HG03439 (cell line): ENCODE results near the gene CRYAB.
A peak's percentile ranks its signal among the peaks of the same experiment; 100 is the strongest.

Experiments
- ATAC-seq: cut with Tn5 transposase; IDR thresholded peaks from one replicate; pipeline ENCODE4 v1.9.1; 2021; ENCODE audit warnings: mild to moderate bottlenecking, moderate library complexity; ENCODE audit not compliant: unreplicated experiment

Gene CRYAB, protein sequence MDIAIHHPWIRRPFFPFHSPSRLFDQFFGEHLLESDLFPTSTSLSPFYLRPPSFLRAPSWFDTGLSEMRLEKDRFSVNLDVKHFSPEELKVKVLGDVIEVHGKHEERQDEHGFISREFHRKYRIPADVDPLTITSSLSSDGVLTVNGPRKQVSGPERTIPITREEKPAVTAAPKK

DNA sequence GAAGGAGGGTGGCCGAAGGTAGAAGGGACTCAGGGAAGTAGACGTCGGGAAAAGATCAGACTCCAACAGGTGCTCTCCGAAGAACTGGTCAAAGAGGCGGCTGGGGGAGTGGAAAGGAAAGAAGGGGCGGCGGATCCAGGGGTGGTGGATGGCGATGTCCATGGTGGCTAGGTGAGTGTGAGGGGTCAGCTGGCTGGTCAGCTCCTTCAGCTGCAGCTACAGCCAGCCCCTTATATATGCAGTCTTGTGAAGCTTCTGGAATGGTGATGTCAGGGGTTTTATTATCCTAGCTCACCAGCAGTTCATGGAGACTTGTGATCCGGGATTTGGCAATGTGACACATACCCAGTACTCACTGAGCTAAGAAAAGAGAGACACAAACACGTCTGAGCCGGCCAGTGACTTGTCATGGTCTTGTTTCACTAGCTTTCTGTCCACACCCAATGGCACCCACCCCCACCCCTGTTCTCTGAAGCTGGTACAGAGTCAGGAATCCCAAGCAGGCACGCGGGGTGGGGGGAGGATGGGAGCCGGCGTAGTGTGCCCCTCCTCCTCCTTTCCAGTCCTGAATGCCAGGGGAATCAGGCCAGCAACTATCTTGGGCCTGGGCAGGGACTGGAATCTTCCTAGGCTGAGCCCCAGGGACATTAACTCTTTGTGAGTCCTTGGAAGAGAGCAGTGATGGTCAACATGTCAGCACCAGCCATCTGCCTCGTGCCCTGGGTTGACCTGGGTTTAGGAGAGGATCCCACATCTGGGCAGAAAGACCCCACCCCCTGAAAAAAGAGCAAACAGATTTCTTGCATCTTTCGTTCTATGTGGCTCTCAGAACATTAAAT, at the start of gene CRYAB:
Gene CRYAB (minus strand): TSS at position 208 of the 839 bp plus-strand sequence. CDS start 46 bp downstream, at position 162.
- no peak for ATAC-seq

DNA sequence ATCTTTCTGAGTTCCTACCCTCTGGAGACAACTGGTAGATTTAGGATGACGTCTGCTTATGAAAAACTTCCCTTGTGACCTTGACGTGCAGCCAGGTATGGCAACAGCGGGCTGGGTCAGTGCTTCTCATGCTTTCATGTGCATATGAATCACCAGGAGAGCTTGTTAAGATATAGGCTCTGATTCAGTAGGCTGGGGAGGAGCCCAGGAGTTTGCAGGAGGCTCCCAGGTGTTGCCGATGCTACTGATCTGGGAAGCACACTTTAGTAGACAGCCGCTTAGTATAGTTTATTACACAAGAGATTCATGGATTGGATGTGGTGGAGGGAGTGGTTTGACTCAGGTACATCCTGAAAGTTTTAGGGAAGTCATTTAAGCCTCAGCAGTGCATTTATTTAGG, 49.3 kb upstream of the CRYAB start:
- no peak for ATAC-seq

DNA sequence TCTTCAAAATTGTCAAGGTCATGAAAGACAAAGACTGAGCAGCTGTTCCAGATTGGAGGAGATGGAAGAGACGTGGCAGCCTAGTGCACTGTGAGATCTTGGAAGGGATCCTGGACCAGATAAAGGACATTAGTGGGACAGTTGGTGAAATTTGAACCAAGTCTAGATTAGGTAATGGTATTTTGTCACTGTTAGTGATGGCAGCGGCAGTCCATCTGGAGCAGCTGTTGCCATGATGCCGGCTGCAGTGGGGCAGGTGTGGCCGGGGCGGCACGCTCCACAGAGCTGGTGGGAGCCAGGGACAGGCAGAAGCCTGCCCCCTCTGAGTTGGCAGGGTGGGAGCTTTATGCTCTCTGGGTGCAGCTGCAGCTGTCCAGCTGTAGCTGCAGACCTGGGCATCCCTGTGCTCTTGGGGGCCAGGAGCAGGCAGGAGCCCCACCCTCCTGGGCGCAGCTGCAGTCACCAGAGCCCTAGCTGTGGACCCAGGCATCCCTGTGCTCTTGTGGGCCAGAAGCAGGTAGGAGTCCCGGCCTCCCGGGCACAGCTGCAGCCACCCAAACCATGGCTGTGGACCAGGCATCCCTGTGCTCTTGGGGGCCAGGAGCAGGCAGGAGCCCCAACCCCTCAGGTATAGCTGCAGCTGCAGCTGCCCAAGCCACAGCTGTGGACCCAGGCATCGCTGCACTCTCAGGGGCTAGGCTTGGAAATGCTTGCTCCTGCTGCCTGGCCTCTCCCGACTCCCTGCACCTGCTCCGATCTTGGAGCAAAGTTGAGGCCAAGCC, 46.3 kb upstream of the CRYAB start:
- no peak for ATAC-seq

DNA sequence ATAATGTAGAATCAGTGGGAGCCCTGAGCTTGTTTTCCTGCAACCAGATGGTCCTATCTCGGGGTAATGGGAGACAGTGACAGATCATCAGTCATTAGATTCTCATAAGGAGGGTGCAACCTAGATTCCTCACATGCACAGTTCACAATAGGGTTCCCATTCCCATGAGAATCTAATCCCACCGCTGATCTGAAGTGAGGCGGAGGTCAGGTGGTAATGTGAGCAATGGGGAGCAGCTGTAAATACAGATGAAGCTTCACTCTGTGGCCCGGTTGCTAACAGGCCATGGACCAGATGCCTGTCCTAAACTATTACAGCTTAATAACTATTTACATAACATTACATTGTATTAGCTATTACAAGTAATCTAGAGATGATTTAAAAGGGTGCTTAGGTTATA, 42.6 kb upstream of the CRYAB start:
- no peak for ATAC-seq

DNA sequence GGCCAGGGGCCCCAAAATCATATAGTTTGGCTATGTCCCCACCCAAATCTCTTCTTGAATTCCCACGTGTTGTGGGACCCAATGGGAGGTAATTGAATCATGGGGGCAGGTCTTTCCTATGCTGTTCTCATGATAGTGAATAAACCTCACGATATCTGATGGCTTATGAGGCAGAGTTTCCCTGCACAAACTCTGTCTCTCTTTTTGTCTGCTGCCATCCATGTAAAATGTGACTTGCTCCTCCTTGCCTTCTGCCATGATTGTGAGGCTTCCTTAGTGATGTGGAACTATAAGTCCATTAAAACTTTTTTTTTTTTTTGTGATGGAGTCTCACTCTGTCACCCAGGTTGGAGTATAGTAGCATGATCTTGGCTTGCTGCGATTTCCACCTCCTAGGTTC, 40.0 kb upstream of the CRYAB start:
- ATAC-seq = no peak

DNA sequence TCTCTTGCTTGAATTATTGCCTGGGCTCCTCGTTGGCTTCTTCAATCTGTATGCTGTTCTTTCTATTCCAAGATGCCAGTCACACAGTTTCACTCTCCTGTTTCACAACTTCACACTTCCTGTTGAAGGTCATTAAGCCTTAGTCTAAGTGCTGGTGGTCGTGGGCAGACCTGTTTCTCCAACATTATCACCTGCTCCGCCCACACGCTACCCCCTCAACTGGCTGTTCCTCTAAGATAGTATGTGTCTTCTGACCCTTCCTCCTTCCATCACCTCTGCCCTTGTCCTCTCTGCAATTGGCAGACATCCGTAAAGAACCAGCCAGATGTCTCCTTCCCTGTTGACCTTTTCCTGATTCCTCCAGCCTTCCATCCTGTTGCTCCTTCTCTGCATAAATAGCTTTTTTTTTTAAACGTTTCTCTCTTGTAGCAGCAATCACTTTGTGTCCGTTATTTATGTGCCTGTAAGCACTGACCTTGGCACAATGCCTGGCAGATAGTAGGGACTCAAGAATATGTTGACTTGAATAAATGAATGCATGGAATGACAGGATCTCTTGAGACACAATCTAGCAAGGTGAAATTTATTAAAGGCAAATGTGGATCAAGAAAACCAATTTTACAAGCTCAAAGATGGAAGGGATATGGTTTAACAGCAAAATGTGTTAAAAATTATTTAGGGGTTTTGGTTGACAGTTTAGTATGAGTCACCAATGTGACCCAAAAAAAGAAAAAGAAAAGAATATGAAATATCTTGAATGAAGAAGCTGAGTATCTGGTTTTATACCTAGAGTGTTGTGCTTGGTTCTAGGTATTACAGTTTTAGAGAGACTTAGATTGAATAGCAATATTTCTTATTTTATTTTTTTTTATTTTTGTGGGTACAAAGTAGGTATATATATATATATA, 38.2 kb upstream of the CRYAB start:
- ATAC-seq = no peak

DNA sequence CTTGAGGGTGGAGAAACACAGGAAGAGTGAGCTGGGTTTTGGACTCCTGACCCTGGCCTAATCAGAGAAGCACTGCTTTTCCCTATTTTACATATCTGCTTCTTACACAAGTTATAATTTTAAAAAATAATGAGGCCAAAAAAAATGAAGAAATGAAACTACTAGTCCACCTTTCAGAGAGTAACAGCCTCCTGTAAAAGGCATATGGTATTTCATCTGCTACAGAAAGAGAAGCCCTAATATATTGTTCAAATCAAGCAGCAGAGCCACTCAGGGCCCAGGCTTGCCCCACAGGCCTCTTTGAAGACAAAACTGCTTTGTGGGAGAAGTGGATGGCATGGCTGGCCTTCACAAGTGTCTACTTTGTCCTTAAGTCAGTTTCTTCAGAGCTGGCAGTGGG, 35.6 kb upstream of the CRYAB start:
- no peak for ATAC-seq

DNA sequence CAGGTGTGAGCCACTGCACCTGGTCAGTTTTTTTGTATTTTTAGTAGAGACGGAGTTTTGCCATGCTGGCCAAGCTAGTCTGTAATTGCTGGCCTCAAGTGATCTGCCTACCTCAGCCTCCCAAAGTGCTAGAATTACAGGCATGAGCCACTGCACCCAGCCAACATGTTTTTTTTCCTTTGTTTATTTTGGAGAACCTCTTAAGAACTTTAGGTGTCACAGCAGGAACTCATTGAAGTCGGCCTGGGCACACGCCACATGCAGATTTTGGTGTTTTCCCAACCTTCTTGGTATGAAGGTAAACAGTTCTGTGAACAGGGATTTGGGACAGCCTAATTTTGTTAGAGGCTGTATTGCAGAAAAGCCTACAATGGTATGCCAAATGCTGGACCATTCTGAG, 34.9 kb upstream of the CRYAB start:
- ATAC-seq = no peak

DNA sequence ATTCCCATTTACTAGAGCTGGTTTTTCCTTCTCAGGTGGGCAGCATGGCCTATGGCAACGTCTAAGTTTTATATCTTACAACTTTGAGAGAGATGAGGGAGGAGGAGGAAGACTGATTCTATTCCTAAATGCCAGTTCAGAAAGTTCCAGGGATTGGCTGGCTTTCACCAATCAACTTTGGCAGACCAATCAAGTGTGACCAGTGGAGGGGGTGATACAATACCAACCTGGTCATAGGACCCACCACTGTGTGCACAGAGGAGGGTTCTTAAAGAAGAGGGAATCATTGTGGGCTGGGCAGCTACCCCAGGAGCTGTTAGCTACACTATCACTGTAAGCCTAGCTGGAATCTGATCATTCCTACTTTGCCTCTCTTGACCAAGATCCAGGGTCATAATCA, 33.6 kb upstream of the CRYAB start:
- no peak for ATAC-seq

DNA sequence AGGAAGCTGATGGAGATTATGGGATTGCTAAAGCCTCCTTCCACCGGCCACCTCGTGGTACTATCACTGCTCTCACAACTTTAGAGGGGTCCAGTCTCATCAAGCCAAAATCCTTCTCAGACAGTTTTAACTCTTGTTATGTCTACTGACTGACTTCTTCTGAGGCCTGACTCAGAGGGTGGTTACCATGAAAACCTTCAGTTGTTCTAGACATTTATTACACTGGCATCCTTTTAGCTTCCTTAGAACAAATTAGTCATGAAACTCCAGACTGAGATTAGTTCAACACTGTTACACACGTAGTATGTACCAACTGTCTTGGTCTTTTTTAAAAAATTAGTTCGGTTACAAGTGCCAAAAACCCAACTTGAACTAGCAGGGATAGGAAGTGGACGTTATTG, 33.1 kb upstream of the CRYAB start:
- no peak for ATAC-seq

DNA sequence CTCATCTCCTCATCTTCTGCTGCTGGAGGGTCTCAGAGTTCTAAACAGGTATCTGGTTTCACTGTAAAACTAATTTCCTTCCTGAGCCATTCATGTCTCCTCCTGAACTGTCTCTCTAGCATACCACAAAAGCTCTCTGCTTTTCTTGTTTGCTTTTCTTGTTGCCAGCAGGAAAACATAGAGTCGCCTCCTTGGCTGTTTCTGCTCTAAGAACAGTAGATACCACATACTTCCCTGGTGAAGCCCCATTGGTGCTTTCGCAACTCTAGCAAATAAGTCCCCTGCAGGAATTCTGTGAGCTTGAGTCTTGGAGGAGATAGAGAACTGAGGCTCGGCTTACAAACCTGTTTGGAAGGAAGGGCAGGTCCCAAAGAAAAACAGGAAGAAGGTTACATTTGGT, 32.6 kb upstream of the CRYAB start:
- ATAC-seq = no peak

DNA sequence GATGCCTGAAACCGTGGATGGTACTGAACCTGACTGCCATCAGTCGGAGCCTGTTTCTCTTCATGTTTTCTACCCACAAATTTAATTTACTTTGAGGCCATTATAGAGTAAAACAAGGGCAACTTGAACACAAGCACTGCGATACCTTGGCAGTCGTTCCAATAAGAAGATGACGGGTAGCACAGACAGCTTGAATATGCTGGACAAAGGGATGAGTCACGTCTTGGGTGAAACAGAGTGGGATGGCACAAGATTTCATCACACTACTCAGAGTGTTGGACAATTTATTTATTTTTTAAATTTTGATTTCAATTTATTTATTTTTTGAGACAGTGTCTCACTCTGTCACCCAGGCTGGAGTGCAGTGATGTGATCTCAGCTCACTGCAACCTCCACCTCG, 31.3 kb upstream of the CRYAB start:
- no peak for ATAC-seq

DNA sequence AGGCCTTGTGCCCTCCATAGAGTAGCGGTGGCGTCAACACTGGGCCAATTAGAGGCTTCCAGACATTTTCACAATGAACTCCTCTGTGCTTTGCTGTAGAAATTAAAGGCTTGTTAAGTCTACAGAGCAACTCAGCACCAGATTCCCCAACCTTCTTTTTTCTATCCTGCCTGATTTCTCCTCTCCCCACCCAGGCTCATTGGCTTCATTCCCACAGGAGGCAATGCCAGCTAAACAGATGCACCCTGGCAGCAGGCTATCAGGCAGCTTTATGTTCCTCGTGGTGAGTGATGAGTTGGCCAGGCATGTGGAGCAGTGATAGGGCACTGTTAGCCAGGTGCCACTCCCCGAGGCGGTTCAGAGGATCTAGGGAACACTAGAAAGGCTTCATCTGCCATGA, 30.4 kb upstream of the CRYAB start:
- ATAC-seq = no peak

DNA sequence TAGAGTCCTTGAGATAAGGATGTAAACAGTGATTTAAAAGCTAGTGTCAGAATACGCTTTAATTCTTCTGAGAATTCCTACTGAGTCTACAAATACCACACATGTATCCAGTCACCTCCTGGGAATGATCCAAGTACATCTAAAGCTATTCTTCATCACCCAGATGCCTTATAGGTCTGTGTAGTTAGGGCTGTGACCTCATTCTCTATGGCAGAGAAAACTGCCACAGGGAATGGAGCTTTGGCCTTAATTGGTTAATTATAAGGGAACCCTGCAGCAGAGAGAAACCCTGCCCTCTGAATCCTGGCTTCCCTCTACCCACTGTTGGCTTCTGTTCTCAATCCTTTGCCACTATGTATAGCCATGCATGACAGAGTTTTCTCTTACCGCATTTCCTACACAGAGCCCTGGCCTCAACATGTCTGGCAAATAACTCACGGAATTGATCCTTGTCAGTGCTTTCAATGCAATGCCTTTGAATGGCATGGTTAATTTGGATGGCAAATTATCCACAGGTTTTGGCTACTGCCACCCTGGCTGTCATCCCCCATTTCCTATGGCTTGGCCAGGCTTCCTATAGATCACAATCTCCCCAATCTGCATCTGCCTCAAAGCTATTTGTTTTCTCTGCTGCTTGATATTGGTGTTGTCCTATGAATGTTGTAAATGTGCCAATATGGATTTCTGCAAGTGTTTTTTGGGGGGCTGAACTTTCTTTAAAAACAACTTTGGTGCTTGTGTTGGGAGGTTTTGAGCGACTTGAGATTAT, 28.4 kb upstream of the CRYAB start:
- no peak for ATAC-seq

DNA sequence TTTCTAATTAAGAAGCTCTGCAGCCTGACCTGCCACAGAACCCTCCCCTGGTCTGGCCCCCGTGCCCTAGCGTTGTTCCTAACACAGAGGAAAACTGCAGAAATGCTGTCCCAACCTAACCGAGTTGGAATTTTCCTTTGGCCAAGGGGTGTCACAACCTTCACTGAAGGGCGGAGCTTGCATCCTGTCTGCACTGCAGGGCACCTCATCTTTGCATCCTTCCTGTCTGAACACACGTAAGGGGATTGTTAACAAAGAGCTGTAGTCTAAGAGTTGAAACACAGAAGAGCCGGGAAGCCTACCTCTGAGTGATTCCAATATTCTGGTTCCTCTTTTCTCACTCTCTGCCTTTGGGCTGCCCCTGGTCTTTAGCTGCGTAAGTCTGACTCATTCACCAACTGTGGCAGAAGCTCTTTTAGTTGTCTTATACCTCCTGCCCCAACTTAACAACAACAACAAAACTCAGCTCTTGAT, 27.2 kb upstream of the CRYAB start:
- peak; percentile 83 for ATAC-seq

DNA sequence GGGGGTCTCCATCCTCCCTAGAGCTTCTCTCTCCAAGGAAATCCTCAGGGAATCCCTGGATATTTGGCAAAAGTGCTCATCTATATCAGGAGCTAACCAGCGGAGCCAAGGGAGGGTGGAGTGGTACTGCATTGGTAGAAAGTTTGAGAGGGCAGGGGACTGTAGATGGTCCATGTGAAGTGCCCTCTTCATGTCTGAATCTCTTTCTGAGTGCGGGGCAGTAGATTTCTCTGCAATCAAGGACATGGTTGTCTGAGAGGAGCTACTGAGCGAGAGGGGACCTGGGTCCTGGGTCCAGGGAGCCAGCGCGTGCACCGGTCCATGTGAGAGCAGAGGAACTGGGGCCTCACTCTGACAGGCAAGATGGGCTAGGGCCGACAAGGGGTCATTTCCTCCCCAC, 26.3 kb upstream of the CRYAB start:
- no peak for ATAC-seq

DNA sequence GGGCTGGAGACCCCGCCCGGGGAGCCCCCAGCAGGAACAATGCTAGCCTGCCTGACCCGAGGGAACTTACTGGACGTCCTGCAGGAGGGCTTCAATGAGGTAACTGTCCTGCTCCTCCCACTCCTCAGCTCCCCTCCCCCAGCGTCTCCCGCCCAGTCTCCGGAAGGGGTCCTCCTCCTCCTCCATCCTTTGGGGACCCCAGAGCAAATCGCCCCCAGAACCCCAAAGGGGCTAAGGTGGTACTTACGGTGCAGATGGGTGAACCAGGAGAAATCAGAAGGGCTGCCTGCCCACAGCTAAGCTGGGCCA, 25.8 kb upstream of the CRYAB start:
- no peak for ATAC-seq

DNA sequence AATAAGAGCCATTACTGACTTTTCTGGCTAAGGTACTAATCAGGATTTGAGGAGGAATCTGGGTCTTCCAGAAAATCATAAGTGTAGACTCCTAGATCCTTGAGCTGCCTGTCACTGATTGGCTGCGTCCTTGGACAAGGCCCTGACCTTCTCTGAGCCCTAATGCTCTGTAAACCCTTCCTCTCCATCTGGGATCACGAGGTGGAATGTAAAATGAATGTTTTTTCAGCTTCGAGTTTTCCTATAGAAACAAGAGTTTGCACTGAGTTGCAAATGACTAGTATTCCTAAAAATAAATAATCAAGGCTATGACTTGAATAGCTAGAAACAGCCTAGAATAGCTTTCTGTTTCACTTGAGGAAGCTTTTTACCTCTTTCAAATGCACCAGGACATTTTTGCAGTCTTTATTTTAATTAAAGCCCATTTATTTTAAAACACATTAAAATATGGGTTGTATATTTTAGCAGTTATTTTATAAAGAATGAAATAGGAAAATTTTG, 24.5 kb upstream of the CRYAB start:
- ATAC-seq = no peak

DNA sequence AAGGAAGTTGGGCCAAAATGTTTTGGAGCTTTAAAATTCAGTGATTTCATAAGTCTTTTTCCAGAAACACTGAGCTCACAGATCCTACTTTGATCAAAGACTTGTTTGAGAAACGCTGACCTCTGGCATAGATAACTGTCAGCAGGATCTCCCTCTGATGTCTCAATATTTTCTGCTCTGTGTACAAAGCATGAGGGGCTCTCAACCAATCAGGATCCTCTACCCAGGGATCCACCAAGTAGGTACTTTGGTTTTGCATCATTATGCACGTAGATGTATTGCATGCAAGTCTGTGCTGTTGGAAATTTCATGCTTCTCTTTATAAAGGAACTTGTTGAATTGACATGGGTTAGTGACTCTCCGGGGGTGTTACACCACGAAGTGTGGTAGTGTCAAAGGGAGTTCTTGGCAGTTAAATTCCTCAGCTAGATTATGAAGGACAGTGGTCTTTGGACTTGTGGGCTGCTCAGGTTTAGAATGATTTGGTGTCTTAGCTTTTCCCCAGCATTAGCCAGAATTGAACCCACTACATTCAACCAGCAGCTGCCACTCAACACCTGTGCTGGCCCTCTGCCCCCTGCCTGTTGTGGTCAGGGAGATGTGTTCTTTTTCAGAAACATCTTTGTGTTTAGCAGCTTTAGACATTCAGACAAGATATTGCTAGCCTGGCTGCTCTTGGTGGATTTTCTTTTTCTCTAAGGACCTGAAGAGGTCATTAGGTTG, 23.9 kb upstream of the CRYAB start:
- ATAC-seq = no peak
